Activated naive CD4-positive, alpha-beta T cell treated with Interleukin-2 at 50 U/mL for 16 hours (primary cell): ENCODE results near the gene DUOX2.
A peak's percentile ranks its signal among the peaks of the same experiment; 100 is the strongest.

Experiments used
- DNase-seq: peaks from one replicate; pipeline ENCODE4 v3.0.0-alpha.2; 2020

Gene DUOX2

DNA sequence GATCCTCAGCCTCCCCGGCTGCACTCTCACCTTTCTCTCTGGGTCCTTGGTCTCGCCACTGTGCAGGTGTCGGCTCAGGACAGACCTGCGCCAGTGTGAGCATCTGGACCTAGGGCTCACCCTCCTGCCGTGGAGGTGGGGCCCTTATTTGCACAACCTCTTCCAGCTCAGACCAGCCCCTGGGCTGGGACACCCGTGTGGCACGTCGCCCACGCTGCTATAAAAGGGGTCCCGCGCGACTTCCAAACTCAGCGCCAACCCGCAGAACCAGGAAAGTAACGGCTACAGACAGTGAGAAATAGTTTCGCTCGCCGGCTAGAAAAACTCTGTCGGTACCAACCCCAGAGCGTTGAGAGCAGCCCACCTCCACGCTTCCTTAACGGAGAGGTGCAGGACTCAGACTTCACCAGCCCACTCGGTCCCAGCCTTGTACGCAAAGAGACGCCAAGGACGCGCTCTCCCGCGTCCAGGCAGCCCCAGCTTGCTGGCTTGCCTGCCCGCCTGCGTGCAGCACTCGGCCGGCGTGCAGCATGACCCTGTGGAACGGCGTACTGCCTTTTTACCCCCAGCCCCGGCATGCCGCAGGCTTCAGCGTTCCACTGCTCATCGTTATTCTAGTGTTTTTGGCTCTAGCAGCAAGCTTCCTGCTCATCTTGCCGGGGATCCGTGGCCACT lies at the start of gene DUOX2, which contains the start of gene DUOXA2:
Gene DUOX2 (minus strand): TSS at position 97 of the 675 bp plus-strand sequence. CDS start 761 bp downstream, outside the sequence.
Gene DUOXA2 (plus strand): TSS at position 251 of the 675 bp plus-strand sequence. CDS start 280 bp downstream, at position 531.
- DNase-seq, result no peak

DNA sequence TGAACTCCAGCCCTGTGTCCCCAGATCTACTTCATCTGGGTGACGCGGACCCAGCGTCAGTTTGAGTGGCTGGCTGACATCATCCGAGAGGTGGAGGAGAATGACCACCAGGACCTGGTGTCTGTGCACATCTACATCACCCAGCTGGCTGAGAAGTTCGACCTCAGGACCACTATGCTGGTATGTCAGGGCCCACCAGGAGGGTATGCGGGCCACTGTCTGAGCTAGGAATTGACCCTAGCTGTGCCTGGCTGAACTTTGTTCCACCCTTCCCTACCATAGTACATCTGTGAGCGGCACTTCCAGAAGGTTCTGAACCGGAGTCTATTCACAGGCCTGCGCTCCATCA lies 49.5 kb upstream of the DUOX2 start:
- no peak for DNase-seq

GRCh38 chr15:45162771-45163507 lies 49.0 kb upstream of the DUOX2 start:
- peak; percentile 66 for DNase-seq

GRCh38 chr15:45161666-45162065 lies 47.7 kb upstream of the DUOX2 start:
- no peak for DNase-seq

DNA sequence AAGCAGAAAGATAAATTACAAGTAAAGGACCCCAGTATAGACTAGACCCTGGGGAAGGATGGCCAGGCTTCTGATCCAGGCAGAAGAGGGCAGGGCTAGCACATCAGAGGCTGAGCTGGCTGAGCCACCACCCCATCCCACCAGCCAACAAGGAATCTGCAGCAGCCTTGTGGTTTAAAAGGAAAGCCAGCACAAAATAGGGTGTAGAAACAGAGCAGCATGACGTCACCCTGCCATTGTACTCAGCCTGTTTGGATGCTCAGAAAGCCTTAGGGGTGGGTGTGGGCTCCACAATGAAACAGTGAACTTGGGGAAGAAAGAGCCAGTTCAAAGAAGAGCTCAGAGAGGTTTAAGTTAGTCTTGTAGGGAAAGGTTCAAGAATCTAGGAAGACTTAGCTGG lies 44.0 kb upstream of the DUOX2 start:
- no peak for DNase-seq

DNA sequence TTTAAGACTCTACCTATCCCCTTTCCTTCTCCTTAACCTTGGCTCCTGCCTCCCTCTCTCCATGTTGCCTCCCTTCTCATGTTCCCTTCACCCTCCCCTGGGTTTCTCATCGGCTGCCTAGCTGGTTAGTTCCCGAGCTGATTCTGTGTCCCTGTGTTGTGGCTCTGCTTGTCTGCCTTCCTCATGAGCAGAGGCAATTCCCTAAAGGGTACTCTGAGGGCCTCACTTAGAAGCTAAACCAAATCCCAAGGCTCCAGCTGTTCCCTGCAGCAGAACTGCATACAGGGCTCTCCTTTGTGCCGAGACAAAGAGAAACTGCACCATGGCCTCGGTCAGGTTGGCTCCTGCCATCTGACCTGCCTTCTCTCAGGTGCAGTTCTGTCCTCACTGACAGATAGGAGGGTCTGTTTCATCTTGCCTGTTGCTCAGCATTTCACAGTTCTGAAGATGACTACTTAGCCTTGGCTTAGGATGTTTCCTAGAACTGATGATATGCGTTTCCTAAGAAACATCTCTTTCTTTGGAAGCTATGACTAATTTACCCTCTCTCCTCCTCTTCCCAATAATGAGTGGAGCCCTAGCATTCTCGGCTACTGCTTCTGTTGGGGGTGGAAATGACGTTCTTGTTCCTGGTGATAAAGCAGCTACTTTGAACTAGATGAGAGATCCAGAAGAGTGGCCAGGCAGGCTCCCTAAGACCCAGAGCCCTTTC lies 42.9 kb upstream of the DUOX2 start:
- DNase-seq, result no peak

GRCh38 chr15:45155739-45156138 lies 41.8 kb upstream of the DUOX2 start:
- DNase-seq, result no peak

DNA sequence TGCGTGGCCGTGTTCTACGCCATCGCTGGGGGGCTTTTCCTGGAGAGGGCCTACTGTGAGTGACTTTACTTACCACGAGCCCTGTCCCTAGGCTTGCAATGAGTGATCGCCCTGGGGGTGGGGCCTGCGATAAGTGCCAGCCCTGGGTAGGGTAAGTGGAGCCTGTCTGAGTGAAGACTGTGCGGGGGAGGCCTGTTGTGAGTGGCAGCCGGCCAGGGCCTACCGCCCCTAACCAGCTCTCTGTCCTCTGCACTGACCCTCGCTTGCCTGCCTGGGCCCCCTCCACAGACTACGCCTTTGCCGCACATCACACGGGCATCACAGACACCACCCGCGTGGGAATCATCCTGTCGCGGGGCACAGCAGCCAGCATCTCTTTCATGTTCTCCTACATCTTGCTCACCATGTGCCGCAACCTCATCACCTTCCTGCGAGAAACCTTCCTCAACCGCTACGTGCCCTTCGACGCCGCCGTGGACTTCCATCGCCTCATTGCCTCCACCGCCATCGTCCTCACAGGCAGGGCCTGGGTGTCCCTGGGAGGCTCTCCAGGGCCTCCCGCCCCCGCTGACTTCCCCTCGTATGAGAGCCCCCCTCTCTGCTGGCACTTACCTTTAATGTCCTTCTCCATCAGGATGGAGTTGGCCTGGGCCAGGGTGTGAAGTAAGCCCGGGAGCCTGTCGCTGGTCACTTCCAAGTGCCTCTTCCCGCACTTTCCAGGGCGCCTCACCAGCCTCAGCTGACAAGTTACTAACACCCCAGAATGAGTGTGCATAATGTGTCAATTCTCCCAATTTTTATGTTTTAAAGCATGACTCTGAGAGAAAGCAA lies 38.2 kb upstream of the DUOX2 start:
- DNase-seq, result no peak

- no peak for DNase-seq
These were observed 37.0 kb upstream of the DUOX2 start for GRCh38 chr15:45150997-45151396.

DNA sequence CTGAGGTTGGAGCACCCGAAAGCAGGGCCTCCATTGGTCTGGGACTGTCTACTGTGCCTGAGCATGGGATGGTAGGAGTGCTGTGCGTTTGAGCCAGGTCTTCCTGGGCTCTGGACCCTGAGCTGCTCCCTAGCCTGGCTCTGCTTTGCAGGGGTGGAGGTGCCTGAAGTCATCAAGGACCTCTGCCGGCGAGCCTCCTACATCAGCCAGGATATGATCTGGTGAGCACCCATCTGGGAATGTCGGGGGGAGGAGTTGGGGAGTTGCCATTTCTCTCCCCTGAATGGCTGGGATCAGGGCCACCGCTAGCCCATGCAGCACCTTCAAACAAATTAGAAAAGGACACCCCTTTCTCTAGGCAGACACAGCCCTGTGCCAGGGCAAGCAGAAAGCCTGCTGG lies 36.5 kb upstream of the DUOX2 start:
- DNase-seq, result no peak

GRCh38 chr15:45149060-45149459 lies 35.1 kb upstream of the DUOX2 start:
- DNase-seq, result no peak

DNA sequence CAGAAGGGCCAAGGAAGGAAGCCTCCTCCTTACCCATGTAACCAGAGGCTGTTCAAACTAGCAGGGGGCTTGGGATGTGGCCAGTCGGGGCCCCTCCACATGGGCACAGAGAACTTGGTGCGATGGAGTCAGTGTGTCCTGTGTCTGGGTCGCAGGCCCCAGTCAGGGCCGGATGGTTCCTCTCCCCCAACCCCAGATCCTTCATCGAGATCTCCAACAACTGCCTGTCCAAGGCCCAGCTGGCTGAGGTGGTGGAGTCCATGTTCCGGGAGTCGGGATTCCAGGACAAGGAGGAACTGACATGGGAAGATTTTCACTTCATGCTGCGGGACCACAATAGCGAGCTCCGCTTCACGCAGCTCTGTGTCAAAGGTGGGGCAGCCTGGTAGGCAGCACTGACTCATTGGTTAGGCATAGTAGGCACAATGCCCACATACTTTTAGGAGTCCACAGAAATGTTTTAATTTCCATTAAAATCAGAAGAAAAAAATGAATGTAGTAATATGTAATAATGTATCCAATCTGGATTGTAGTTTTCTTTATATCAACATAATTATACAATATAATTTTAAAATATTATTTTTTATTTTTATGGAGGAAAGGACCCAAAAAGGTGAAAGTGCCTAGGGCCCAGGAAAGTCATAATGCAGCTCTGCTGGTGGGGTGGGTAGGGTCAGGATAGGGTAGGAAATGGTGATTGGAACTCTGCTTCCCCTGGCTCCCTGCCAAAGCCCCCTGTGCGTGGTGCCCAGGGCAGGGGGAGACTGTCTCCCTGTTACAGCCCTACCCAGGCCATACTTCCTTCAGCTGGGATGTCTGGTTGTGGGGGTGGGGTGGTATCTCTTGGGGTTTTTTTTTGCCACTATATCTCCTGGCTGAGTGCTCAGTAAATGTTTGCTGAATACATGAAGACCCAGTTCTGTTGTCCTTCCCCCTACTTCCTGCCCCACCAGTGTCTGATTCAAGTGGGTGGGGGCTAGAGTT lies 34.4 kb upstream of the DUOX2 start:
- DNase-seq, result no peak

GRCh38 chr15:45147606-45148005 lies 33.6 kb upstream of the DUOX2 start:
- no peak for DNase-seq

DNA sequence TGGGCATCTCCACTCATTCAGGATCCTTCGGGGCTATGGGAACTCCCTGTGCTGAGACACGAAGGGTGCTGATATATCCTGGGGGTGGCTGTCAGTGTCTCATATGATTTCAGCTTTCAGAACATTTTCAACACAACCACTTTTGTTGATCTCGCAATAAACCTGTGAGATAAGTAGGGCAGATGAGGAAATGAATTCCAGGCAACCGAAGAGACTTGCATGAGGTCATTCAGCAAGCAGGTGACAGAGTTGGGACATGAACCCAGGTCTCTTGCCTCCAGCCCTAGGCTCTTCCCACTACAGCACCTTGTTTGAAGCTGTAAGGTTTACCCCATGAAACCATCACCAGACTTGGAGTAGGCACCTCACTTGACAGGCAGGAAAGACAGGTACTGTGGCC lies 32.4 kb upstream of the DUOX2 start:
- DNase-seq, result no peak

DNA sequence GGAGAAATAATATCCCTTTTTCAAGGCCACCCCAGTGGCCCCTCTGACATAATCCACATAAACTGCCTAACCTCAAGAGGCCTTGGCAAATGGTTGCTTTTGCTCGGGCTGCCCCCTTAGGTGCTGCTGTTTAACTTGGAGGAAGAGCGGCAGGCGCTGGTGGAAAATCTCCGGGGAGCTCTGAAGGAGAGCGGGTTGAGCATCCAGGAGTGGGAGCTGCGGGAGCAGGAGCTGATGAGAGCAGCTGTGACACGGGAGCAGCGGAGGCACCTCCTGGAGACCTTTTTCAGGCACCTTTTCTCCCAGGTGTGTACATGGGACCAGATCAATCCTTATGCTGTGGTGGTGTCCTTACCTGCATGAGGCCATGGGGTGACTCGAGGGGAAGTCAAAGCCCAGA lies 30.8 kb upstream of the DUOX2 start:
- DNase-seq, result no peak

- no peak for DNase-seq
These were observed 30.0 kb upstream of the DUOX2 start for GRCh38 chr15:45143946-45144345.

DNA sequence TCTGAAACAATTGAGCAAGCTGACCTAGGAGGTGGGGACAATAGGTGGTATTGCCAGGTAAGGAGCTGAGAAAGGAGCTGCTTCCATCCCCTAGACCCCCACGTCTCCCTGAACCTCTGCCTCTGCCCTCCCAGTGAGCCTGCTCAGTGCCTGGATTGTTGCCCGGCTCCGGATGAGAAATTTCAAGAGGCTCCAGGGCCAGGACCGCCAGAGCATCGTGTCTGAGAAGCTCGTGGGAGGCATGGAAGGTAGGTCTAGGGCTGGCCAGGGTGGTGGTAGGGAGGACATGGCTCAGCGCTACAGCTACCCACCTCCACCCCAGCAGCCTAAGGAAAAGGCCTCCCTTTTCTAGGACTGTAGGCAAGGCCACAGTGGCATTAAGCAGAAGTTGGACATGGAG lies 29.1 kb upstream of the DUOX2 start:
- no peak for DNase-seq

- no peak for DNase-seq
These were observed 27.4 kb upstream of the DUOX2 start for GRCh38 chr15:45141386-45141785.

- no peak for DNase-seq
These were observed 26.7 kb upstream of the DUOX2 start for GRCh38 chr15:45140557-45141250.

GRCh38 chr15:45139770-45140169 lies 25.8 kb upstream of the DUOX2 start:
- DNase-seq, result no peak
